ENCODE results near the gene SORD.
"Not testable (repeated sequence)": the region's sequence is repeated elsewhere in the genome, so short reads cannot be mapped to it uniquely, and the experiment has no call there.

Gene SORD

DNA sequence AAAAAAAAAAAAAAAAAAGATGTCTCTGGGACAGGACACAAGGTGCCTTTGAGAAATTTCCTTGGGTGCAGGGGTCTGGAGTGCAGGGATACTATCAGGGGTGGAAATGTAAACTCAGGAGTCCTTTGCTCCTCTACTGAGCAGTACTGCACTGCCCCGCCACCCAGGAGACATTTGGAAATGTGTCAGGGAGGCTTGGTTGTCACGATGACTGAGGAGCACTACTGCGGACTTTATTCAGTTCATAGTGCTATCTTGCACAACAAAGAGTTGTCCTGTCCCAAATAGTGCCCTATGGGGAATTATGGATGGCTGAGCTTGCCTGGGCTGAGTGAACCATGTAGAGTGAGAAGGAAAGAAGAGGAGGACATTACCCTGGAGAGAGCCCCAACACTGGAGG, 2.6 kb downstream of the SORD start:
- not testable (repeated sequence) for H3K27ac ChIP-seq (ENCODE audit: low read length); H3K9me3 ChIP-seq (ENCODE audit: control insufficient read depth in 2 of 2, low read length in 2 of 2); H3K27me3 ChIP-seq (ENCODE audit: control insufficient read depth in 1 of 2, insufficient read depth in 2 of 2, low read length in 2 of 2); H3K4me3 ChIP-seq (ENCODE audit: low read length in 2 of 2); H3K9ac ChIP-seq (ENCODE audit: low read length in 2 of 2); H3K36me3 ChIP-seq (ENCODE audit: control insufficient read depth in 2 of 2, insufficient read depth in 2 of 2, low read length in 2 of 2)
- H3K4me1 ChIP-seq (ENCODE audit: control insufficient read depth, insufficient read depth, low read length): peaks cover 16% of the 10 kb centered on the region

DNA sequence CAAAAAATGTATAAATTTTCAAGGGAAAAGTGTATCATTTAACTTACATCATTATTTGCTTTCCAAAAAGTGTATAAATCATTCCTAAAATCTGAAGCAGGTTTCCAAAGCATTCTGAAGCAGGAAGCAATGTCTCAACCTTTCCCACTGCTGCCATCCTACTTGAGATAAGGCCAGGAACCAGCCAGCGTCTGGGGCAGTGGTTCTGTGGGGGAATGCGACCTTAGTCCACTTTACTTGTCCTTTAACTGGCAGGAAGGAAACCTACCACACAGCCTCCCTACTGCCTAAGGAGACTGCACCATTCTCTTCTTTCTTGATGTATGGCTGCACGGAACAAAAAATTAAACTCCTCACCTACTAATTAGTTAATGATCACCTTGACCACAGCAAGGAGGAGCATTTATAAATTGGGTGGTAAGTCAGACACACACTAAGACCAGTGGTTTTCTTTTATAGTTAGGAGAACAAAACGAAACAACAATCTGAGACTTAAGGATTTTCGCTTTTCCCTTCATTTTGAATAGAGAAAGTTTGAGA, 3.7 kb downstream of the SORD start:
- Histone ChIP-seq H3K4me1 (ENCODE audit: control insufficient read depth, insufficient read depth, low read length) (peaks cover 16% of the 10 kb centered on the region), H3K27me3 (ENCODE audit: control insufficient read depth in 1 of 2, insufficient read depth in 2 of 2, low read length in 2 of 2) (no peaks in the 10 kb centered on the region), H3K4me3 (ENCODE audit: low read length in 2 of 2) (no peak overlapping the region), H3K9ac (ENCODE audit: low read length in 2 of 2) (no peak overlapping the region), H3K27ac (ENCODE audit: low read length) (no peak overlapping the region), H3K9me3 (ENCODE audit: control insufficient read depth in 2 of 2, low read length in 2 of 2) (no peaks in the 10 kb centered on the region), H3K36me3 (ENCODE audit: control insufficient read depth in 2 of 2, insufficient read depth in 2 of 2, low read length in 2 of 2) (peaks cover 0 to 2% of the 10 kb centered on the region in 2 donors)

DNA sequence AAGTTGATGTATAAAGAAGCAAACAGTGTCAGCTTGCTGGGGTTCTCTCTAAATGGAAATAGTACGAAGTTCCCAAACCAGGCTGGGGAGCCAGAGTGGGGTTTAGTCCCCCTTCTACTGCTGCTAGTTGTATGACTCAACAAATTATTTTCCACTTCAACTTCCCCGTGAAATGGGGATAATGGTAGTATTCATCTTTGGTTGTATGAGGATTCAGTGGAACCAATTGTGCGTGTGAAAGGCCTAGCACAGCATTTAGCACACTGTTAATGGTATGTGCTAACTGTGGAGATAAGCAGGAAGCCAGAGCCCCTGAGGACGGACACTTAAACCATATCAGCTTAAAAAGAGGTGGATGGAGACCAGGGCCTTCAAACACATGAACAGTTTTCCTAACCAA, 4.2 kb downstream of the SORD start:
- Histone ChIP-seq H3K4me1 (ENCODE audit: control insufficient read depth, insufficient read depth, low read length) (peaks cover 15% of the 10 kb centered on the region), H3K36me3 (ENCODE audit: control insufficient read depth in 2 of 2, insufficient read depth in 2 of 2, low read length in 2 of 2) (peaks cover 0 to 2% of the 10 kb centered on the region in 2 donors), H3K9me3 (ENCODE audit: control insufficient read depth in 2 of 2, low read length in 2 of 2) (no peaks in the 10 kb centered on the region), H3K27me3 (ENCODE audit: control insufficient read depth in 1 of 2, insufficient read depth in 2 of 2, low read length in 2 of 2) (no peaks in the 10 kb centered on the region), H3K27ac (ENCODE audit: low read length) (no peak overlapping the region), H3K9ac (ENCODE audit: low read length in 2 of 2) (no peak overlapping the region), H3K4me3 (ENCODE audit: low read length in 2 of 2) (no peak overlapping the region)

DNA sequence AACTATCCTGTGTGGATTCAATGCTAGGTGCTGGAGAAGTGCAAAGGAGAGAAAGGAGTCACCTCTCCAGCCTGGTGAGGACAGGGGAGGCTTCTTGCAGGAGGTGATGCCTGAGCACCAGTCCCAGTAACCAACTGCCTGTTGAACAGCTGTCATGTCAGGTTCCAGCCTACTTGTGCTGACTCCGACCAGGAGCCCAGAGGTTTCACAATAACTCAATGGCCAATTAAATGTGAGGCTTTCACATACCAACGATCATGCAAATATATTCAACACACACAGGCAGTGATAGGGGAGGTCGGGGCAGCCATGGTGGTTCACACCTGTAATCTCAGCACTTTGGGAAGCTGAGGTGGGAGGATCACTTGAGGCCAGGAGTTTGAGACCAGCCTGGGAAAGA, 7.7 kb downstream of the SORD start:
- H3K27ac ChIP-seq (ENCODE audit: low read length): no peak overlapping the region

DNA sequence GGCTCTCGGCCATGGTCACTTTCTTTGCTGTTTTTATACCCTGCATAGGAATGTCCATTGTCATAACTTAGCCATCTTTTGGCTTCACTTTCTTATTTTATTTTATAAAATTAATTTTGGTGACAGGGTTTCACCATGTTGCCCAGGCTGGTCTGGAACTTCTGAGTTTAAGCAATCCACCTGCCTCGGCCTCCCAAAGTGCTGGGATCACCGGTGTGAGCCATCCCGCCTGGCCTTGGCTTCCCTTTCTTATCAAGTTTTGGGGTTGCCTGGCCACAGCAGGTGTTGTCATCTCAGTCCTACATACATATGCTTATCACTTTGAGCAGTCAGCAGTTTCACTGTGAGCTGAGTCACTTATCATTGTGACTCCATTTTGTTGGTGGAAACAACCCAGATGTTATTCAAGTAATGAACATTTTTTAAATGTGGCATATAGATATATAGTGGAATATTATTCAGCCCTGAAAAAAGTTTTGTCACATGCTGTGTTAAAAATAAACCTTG, 8.6 kb downstream of the SORD start:
- H3K9ac ChIP-seq (ENCODE audit: low read length in 2 of 2); H3K27me3 ChIP-seq (ENCODE audit: control insufficient read depth in 1 of 2, insufficient read depth in 2 of 2, low read length in 2 of 2); H3K9me3 ChIP-seq (ENCODE audit: control insufficient read depth in 2 of 2, low read length in 2 of 2); H3K27ac ChIP-seq (ENCODE audit: low read length); H3K36me3 ChIP-seq (ENCODE audit: control insufficient read depth in 2 of 2, insufficient read depth in 2 of 2, low read length in 2 of 2); H3K4me3 ChIP-seq (ENCODE audit: low read length in 2 of 2); H3K4me1 ChIP-seq (ENCODE audit: control insufficient read depth, insufficient read depth, low read length): not testable (repeated sequence)

More for the DNA sequence above, 7.7 kb downstream of the SORD start:
- Histone ChIP-seq H3K9ac (ENCODE audit: low read length in 2 of 2) (no peak overlapping the region), H3K4me1 (ENCODE audit: control insufficient read depth, insufficient read depth, low read length) (no peaks in the 10 kb centered on the region), H3K27me3 (ENCODE audit: control insufficient read depth in 1 of 2, insufficient read depth in 2 of 2, low read length in 2 of 2) (no peaks in the 10 kb centered on the region), H3K36me3 (ENCODE audit: control insufficient read depth in 2 of 2, insufficient read depth in 2 of 2, low read length in 2 of 2) (peaks cover 0 to 2% of the 10 kb centered on the region in 2 donors), H3K9me3 (ENCODE audit: control insufficient read depth in 2 of 2, low read length in 2 of 2) (no peaks in the 10 kb centered on the region), H3K4me3 (ENCODE audit: low read length in 2 of 2) (no peak overlapping the region)

DNA sequence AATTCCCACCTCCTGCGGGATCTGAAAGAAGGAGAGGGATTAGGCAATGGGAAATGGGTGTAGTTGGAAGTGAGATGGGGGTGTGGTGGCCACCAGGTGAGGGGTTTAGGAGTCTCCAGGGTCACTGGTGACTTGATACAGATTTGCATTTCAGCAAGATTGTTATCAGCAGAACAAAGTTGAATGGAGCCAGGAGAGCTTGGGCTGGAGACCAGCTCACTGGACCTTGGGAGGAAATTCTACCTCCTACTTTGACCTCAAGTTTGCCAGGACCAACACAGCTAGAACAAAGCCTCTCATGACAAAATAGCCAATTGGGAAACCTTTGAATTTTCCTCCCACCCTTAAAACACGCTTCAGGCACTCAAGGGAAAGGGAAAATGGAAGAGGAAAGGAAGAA, 9.5 kb downstream of the SORD start:
- not testable (repeated sequence) for H3K27ac ChIP-seq (ENCODE audit: low read length); H3K4me3 ChIP-seq (ENCODE audit: low read length in 2 of 2); H3K9ac ChIP-seq (ENCODE audit: low read length in 2 of 2); H3K27me3 ChIP-seq (ENCODE audit: control insufficient read depth in 1 of 2, insufficient read depth in 2 of 2, low read length in 2 of 2); H3K9me3 ChIP-seq (ENCODE audit: control insufficient read depth in 2 of 2, low read length in 2 of 2); H3K4me1 ChIP-seq (ENCODE audit: control insufficient read depth, insufficient read depth, low read length); H3K36me3 ChIP-seq (ENCODE audit: control insufficient read depth in 2 of 2, insufficient read depth in 2 of 2, low read length in 2 of 2)

DNA sequence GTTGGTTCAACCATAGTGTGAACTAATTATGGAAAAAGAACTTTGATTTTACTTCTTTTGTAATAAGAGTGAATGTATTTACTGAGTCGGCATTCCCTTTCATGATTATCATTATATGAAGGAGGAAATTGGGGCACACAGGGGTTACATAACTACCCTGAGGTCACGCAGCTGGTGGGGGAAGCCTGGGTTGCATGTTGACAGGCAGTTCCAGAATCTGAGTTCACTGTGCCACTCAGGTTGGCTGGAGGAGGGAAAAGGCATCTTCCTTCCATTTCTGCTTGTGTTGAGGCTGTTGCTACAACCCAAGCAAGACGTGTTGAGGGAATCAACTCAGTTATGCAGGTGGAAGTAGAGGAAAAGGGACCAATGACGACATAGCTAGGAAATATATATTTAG, 11.1 kb downstream of the SORD start:
- not testable (repeated sequence) for H3K4me3 ChIP-seq (ENCODE audit: low read length in 2 of 2); H3K9ac ChIP-seq (ENCODE audit: low read length in 2 of 2); H3K27me3 ChIP-seq (ENCODE audit: control insufficient read depth in 1 of 2, insufficient read depth in 2 of 2, low read length in 2 of 2); H3K9me3 ChIP-seq (ENCODE audit: control insufficient read depth in 2 of 2, low read length in 2 of 2); H3K4me1 ChIP-seq (ENCODE audit: control insufficient read depth, insufficient read depth, low read length); H3K36me3 ChIP-seq (ENCODE audit: control insufficient read depth in 2 of 2, insufficient read depth in 2 of 2, low read length in 2 of 2); H3K27ac ChIP-seq (ENCODE audit: low read length)

DNA sequence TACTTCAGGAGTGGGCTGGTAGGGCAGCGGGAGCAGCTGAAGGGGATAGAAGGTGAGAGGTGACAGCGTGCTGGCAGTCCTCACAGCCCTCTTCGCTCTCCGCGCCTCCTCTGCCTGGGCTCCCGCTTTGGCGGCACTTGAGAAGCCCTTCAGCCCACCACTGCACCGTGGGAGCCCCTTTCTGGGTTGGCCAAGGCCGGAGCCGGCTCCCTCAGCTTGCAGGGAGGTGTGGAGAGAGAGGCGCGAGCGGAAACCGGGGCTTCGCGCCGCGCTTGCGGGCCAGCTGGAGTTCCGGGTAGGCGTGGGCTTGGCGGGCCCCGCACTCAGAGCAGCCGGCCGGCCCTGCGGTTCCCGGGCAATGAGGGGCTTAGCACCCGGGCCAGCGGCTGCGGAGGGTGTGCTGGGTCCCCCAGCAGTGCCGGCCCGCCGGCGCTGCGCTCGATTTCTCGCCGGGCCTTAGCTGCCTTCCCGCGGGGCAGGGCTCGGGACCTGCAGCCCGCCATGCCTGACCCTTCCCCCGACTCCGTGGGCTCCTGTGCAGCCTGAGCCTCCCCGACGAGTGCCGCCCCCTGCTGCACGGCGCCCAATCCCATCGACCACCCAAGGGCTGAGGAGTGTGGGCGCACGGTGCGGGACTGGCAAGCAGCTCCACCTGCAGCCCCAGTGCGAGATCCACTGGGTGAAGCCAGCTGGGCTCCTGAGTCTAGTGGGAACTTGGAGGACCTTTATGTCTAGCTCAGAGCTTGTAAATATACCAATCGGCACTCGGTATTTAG, 11.8 kb downstream of the SORD start:
- not testable (repeated sequence) for H3K9ac ChIP-seq (ENCODE audit: low read length in 2 of 2); H3K9me3 ChIP-seq (ENCODE audit: control insufficient read depth in 2 of 2, low read length in 2 of 2); H3K27me3 ChIP-seq (ENCODE audit: control insufficient read depth in 1 of 2, insufficient read depth in 2 of 2, low read length in 2 of 2); H3K27ac ChIP-seq (ENCODE audit: low read length); H3K4me1 ChIP-seq (ENCODE audit: control insufficient read depth, insufficient read depth, low read length); H3K4me3 ChIP-seq (ENCODE audit: low read length in 2 of 2); H3K36me3 ChIP-seq (ENCODE audit: control insufficient read depth in 2 of 2, insufficient read depth in 2 of 2, low read length in 2 of 2)

DNA sequence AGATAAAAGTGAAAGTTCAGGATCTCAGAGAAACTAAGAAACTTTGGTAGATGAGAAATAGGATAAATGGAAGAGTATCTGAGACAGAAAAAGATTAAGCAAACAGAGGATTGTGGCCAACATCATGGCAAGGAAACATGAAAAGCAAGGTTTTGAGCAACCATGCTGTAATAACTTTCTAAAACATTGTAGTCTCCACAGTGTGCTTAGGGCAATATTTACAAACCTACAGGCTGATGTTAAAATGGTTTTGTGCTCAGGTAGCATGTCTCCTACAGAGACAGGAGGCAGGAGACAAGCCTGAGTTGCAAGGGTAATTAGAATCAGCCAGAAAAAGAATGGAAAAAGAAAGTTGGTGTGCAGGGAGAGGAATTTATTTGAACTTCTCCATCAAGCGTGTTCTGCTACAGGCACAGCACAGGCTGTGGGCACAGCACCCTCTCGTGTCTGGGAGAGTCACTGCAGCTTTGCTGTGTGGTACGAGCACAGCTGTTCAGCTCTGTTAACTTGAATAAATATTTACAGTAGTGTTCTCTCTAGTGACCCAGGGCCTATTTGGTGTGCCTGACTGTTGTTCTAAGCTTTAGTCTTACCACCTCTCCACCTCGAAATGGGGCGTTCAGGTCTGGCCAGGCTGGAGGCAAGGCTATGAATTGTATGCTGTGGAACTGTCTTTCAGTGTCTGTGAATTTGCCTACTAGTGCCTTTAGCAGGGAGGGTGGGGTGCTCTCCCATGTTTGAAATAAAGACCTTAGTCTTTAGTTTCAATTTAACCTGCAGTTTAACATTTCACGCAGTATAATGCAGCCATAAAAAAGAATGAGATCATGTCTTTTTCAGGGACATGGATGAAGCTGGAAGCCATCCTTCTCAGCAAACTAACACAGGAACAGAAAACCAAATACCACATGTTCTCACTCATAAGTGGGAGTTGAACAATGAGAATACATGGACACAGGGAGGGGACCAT, 14.1 kb downstream of the SORD start:
- not testable (repeated sequence) for H3K9ac ChIP-seq (ENCODE audit: low read length in 2 of 2); H3K4me1 ChIP-seq (ENCODE audit: control insufficient read depth, insufficient read depth, low read length); H3K27me3 ChIP-seq (ENCODE audit: control insufficient read depth in 1 of 2, insufficient read depth in 2 of 2, low read length in 2 of 2); H3K4me3 ChIP-seq (ENCODE audit: low read length in 2 of 2); H3K36me3 ChIP-seq (ENCODE audit: control insufficient read depth in 2 of 2, insufficient read depth in 2 of 2, low read length in 2 of 2); H3K27ac ChIP-seq (ENCODE audit: low read length); H3K9me3 ChIP-seq (ENCODE audit: control insufficient read depth in 2 of 2, low read length in 2 of 2)

DNA sequence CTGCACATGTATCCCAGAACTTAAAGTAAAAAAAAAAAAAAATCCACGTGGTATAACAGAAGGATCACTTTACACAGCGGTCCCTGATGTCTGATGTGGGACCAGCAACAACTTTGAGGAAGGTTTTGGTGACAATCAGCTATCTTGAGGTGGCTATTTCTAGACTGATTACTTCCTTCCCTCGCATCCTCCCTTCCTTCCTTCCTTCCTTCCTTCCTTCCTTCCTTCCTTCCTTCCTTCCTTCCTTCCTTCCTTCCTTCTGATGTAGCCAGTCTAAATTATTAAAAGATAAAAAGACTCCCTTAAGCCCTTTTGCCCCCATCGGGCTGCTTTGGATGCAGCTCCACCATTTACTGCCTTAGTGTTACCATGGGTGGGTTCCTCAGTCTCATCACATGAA, 14.9 kb downstream of the SORD start:
- Histone ChIP-seq H3K4me3 (ENCODE audit: low read length in 2 of 2) (no peak overlapping the region), H3K36me3 (ENCODE audit: control insufficient read depth in 2 of 2, insufficient read depth in 2 of 2, low read length in 2 of 2) (no peaks in the 10 kb centered on the region), H3K9ac (ENCODE audit: low read length in 2 of 2) (no peak overlapping the region), H3K27ac (ENCODE audit: low read length) (no peak overlapping the region), H3K9me3 (ENCODE audit: control insufficient read depth in 2 of 2, low read length in 2 of 2) (no peaks in the 10 kb centered on the region), H3K4me1 (ENCODE audit: control insufficient read depth, insufficient read depth, low read length) (no peaks in the 10 kb centered on the region), H3K27me3 (ENCODE audit: control insufficient read depth in 1 of 2, insufficient read depth in 2 of 2, low read length in 2 of 2) (no peaks in the 10 kb centered on the region)

All from stomach smooth muscle (tissue), 2 donors.